GM19328 (cell line): ENCODE results near the gene MICALL1.

Source experiments
- ATAC-seq: cut with Tn5 transposase; IDR thresholded peaks from one replicate; pipeline ENCODE4 v1.9.1; 2021; ENCODE audit warnings: mild to moderate bottlenecking, moderate library complexity; ENCODE audit not compliant: unreplicated experiment

MICALL1 gene

DNA sequence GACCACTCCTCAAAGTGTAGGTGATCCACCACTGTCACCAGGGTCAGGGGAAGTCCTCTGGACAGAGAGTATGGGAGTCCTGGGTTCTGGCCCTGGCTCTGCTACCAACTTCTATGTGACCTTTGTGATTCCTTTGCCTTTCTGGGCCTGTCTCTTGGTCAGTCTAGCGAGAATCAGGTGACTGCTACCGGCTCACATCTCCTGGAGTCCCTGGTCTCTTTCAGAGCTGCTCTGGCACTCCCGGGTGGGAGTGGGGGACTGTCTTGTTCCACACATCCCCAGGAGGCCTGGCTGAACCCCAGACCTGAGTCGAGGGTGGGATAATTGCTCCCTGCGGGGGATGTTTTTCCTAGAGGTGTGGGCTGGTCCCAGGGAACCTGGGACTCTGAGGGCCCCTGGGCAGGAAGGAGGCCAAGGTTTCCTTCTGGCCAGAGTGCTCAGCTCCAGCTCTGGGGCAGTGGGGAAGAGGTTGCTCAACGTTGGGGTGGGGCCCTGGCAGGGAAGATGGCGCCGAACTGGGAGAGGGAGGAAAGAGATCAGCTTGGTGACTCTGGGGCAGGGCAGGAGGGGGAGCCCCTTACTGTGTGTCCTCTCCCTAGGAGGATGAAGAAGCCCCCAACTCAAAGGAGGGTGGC lies 76.2 kb downstream of the MICALL1 start:
- no peak for ATAC-seq

DNA sequence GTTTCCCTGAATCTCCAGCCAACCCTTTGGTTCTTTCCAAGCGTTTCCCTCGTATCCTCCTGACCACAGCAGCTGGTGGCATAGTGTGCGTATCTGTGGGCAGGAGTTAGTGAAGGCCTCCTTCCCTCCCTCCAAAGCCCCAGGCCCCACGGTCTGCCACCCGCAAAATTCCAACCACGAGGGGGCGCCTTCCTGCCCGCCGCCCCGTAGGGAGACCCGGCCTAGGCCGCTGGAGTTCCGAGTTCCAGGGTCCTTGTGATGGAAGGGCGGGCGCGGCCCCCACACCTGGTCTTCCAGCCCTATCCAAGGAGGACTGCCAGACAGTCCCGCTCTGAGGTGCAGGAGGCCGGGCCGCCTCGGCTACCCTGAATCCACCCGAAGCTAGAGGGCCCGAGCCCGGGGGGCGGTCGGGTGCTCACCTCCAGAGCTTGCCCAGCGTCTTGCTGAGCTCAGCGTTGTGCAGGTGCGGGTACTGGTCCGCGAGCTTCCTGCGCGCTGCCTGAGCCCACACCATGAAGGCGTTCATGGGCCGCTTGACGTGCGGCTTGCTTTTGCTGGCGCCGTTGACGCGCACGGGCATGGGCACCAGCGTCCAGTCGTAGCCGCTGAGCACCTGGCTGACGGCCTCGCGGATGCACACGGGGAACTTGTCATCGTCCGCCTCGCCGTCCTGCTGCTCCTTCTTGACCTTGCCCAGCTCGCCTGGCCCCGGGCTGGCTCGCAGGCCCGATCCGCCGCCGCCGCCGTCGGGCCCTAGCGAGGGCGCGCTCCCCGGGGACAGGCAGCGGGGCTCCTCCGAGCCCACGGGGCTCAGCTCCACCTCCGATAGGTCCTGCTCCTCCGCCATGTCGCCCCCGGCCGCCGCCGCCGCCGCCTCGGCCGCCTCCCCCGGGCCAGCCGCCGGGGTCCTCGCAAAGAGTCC lies 77.1 kb downstream of the MICALL1 start:
- ATAC-seq: no peak

DNA sequence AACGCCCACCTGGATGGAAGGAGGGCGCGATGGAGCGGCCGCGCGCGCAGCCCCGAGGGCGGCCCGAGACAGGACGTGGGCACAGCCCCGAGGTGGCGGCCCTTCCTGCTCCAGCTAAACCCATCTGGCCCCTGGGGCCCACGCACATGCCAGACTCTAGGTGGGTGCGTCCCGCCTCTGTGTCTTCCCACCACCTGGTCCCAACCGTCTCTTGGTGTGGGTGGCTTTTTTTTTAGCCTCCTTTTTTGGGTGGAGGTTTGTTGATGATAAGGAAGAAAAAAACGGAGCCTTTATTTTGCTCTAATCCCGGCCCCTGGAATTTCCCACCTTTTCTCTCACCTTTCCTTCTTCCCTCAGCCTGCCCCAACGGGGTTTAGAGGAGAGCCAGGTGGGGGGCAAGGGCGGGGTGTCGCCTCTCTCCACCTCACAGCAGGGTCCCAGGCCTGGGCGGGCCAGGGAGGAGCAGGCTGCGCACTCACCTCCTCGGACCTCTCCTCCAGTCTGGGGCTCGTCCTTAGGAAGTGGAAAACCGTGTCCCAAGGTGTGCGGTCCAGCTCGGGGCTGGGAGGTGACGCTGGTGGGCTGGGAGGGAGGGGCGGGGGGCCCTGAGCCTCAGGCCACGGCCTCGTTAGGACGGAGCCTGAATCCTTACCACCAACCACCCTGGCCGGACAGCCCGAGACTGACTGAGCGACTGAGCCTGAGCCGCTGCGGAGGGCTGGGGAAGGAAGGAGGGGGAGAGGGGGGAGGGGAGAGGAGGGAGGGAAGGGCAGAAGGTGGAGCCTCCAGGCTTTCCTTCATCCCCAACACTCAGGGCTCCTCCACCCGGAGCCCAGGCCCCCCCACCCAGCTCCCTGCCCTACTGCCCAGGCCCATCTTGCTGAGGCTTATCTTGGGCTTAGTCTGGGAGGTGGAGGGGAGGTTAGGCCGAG lies 78.0 kb downstream of the MICALL1 start, which contains the start of gene SOX10:
SOX10 (minus strand) TSS at position 696 of the 932 bp plus-strand sequence. CDS start 771 bp downstream, outside the sequence.
- ATAC-seq: no peak

DNA sequence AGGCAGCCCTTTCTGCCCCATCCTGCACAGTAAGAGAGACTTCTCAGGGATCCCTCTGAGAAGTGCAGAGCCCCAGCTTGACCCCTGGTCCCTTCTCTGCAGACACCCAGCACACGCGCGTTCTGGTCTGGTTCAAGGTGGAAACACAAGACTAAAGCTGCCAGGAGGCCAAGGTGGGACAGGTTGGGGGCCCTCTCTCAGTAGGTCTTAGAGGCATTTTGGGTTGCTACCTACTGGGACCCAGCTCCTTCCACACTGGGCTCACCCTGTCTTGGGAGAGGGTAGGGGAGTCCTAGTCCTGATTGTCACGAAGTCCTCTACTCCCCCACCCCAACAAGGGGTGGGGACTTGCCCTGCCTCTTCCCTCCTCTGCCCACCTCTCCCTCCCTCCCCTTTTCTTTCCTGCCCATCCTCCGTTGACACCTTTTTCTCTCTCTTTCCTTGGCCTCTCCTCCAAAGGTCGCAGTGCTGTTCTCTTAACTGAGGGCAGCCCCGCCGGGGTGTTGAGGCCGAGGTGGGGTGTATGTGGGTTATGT lies 79.0 kb downstream of the MICALL1 start:
- ATAC-seq: no peak

DNA sequence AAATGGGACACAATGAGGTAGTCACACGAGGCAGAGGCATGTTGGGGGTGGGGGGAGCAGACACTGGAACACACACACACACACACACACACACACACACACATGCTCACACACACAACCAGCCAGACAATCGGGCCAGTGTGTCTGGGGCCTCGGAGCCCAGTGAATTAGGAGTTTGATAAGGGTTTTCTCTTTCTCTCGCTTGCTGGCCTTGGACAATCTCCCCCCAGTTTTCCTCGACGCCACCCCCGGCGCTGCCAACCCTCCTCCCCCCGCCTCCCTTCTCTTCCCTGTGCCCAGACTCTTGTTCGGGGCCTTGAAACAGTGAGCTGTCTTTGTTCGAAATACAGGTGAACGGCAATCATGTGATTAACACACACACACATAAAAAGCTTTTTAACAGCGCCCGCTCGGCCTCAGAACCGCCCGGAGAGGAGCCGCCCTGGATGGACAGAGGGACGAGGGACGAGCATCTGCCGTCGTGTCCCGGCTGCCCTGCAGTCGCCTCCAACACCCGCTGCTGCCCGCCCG lies 79.7 kb downstream of the MICALL1 start:
- no peak for ATAC-seq

DNA sequence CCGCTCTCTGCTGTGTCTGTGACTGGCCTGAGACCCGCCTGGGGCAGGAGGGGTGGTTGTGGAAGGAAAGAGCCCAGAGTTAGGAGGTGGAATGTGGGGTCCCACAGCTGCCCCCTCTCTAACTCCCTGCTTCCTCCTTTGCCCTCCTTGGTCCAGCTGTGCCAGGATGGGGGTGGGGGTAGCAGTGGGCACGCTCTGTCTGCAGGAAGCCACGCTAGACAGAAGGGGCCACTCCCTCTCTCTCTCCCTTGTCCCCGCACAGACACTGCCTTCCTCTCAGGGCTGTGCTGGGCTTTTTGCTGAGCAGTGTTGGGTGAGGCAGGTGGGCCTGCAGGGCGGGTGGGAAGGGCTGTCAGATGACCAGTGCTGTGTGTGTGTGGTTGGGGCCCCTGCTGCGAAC lies 80.3 kb downstream of the MICALL1 start:
- ATAC-seq: no peak

DNA sequence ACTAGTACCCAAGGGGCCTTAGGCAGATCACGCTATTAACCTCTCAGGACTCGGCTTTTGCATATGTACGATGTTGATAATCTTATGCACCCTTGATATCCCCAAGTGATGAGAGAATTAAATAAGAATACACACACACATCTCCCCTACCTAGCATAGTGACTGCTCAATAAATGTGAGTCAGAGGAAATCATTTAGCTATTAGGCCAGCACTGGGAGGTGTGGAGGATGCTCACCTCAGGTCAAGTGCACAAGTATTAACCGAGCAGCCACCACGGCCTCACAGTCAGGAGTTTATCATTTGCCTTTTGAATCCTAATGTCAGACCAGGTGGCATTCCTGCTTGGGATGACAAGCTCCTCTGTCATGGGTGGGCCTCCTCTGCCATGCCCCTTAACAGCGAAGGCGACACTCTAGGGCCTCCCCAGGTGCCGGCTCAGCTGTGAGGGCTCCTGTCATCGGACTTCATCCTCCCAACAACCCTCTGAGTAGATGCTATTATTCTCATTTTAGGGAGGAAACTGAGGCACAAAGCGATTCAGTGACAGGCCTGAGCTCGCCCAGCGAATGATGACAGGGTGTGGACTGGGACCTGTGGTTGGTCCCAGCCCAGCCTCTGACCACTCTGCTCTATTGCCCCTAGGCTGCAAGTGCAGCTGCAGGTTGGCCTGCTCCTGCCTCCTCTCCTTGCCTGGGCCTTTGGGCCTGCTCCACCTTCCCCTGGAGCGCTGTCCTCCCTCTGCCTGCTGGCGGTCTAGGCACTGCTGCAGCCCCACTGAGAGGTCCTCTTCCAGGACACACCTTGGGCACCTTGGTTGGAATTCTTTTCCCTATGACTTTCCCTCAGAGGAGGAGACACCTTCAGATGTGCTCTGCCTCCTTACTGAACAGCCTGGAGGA lies 83.3 kb downstream of the MICALL1 start:
- no peak for ATAC-seq

DNA sequence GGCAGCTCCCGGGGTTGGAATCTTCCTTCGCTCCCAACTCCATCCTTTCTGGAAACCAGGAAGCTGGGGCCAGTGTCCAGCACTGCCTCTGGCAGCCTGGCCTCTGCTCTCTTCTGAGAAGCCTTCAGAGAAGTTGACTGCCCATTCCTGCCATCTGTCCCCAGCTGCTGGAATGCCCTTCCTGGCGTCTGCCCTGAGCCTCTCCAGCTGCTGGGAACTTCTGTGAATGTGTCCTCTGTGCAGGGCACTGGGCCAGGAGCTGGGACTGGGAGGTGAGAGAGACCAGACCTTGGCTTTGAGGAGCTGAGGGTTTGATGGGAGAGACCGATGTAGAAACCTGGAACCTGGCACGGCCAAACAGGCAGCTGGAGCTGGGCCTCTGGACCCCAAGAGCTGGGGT lies 84.2 kb downstream of the MICALL1 start:
- ATAC-seq: no peak

DNA sequence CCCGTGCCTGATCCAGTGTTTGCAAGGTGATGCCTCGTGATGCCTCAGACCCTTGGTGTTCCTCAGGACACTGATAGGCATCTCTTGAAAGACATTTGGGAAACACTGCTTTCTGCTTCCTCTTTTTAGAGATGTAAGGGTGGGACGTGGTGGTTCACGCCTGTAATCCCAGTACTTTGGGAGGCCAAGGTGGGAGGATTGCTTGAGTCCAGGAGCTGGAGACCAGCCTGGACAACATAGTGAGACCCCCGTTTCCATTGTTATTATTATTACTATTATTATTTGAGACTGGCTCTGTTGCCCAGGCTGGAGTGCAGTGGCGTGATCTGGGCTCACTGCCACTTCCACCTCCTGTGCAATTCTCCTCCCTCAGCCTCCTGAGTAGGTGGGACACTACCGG lies 84.8 kb downstream of the MICALL1 start:
- no peak for ATAC-seq

DNA sequence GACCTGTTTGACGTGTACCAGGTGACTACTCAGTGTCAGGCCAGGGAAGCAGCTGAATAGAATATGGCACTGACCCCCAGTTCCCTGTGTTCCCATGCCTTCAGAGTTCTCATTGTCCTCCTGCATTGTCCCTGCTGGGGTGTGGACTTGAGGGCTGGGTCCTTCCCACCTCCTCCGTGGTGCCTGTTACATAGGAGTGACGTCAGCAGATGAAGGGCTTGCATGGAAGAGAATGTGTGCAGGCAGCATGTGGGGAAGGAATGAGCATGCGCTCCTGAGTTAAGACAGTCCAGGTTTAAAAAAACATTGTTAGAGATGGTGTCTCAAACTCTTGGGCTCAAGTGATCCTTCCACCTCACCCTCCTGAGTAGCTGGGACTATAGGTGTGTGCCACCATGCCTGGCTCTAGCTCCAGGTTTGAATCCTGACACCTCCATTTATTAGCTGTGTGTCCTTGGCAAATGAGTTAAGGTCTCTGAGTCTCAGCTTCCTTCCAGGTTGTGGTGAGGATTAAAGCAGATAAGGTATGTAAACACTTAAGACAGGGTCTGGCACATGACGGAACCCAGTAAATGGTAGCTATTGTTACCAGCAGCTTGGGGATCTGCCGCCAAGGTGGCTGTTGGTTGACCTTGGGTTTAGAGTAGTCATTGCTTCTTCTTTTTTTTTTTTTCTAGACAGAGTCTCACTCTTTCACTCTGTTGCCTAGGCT lies 85.8 kb downstream of the MICALL1 start:
- no peak for ATAC-seq
